Fibroblast of lung (primary cell): ENCODE results near the gene C3.

Source experiments
- EZH2 ChIP-seq: IDR thresholded peaks from 2 replicates; pipeline ENCODE4 v1.5.1; 2012; ENCODE audit warnings: low read length, control low read depth, mild to moderate bottlenecking; ENCODE audit errors: missing control alignments
- TF ChIP-seq, protein P1 (sequence below), 2 donors: IDR thresholded peaks in 1 of 2; conservative IDR thresholded peaks in 1 of 2; 1 replicate in 1 of 2; 2 replicates in 1 of 2; pipeline ENCODE4 v1.5.1; 2011 to 2012; ENCODE audit warnings: low read length in 2 of 2, control low read depth in 1 of 2, inconsistent platforms in 1 of 2, low read depth in 1 of 2, mild to moderate bottlenecking in 1 of 2

DNA sequence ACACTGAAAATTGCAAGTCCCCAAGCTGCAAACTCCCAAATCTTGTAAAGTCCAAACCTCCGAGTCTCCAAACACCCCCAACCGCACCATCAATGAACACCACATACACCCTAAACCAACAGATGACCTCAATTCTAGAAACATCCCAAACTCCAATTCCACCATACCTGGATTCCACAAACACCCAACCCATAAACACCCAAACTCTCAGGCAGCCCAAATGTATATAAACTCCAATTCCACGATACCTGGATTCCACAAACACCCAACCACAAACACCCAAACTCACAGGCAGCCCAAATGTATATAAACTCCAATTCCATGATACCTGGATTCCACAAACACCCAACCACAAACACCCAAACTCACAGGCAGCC, 470 bp downstream of the C3 start:
- TF ChIP-seq, protein P1, sequence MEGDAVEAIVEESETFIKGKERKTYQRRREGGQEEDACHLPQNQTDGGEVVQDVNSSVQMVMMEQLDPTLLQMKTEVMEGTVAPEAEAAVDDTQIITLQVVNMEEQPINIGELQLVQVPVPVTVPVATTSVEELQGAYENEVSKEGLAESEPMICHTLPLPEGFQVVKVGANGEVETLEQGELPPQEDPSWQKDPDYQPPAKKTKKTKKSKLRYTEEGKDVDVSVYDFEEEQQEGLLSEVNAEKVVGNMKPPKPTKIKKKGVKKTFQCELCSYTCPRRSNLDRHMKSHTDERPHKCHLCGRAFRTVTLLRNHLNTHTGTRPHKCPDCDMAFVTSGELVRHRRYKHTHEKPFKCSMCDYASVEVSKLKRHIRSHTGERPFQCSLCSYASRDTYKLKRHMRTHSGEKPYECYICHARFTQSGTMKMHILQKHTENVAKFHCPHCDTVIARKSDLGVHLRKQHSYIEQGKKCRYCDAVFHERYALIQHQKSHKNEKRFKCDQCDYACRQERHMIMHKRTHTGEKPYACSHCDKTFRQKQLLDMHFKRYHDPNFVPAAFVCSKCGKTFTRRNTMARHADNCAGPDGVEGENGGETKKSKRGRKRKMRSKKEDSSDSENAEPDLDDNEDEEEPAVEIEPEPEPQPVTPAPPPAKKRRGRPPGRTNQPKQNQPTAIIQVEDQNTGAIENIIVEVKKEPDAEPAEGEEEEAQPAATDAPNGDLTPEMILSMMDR (conservative IDR thresholded peaks at IDR 0.05 in 1 of 2, IDR thresholded peaks at IDR 0.05 in 1 of 2; ENCODE audit: low read depth in 1 of 2, low read length in 2 of 2) = no peak
- no peak for TF ChIP-seq EZH2
